Measurements from ENCODE around the gene PBRM1. TPM values are rescaled to one million over a fixed set of nuclear protein-coding genes. Genes with fewer than 3 reads are reported as not detected.
A peak's percentile ranks its signal among the peaks of the same experiment; 100 is the strongest.

The PBRM1 gene
- total RNA-seq, 6 experiments from 2014 or later, result 17.1 to 36.4 (median 27.2) TPM

DNA sequence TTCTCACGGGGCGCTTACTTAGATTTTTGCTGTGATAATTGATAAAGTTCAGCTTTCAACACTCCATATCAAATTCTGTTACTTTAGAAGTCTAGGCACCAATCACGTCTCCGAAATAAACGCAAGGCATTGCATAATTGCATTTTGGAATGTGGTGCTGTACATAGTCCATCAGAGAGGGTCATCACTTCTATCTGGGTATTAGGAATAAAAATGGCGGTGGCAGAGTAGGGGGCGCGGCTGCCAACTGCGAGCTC, 149.7 kb downstream of the PBRM1 start:
- ATAC-seq (no peak), DNase-seq (no peak)
- peak overlapping the region in 2 of 3 donors; percentile 74 for H3K4me3 ChIP-seq
- peaks cover 0 to 20% (median 3%) of the 10 kb centered on the region in 4 donors for H3K4me1 ChIP-seq
- no peak for TF ChIP-seq POLR2A (IDR thresholded peaks at IDR 0.05)
- TF ChIP-seq, protein P1, sequence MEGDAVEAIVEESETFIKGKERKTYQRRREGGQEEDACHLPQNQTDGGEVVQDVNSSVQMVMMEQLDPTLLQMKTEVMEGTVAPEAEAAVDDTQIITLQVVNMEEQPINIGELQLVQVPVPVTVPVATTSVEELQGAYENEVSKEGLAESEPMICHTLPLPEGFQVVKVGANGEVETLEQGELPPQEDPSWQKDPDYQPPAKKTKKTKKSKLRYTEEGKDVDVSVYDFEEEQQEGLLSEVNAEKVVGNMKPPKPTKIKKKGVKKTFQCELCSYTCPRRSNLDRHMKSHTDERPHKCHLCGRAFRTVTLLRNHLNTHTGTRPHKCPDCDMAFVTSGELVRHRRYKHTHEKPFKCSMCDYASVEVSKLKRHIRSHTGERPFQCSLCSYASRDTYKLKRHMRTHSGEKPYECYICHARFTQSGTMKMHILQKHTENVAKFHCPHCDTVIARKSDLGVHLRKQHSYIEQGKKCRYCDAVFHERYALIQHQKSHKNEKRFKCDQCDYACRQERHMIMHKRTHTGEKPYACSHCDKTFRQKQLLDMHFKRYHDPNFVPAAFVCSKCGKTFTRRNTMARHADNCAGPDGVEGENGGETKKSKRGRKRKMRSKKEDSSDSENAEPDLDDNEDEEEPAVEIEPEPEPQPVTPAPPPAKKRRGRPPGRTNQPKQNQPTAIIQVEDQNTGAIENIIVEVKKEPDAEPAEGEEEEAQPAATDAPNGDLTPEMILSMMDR (IDR thresholded peaks at IDR 0.05), result no peak
- no peaks in the 10 kb centered on the region for H3K9me3 ChIP-seq
- no peaks in the 10 kb centered on the region for H3K27me3 ChIP-seq
- H3K36me3 ChIP-seq, result no peaks in the 10 kb centered on the region
- no peak overlapping the region for H3K27ac ChIP-seq
- WGBS (ENCODE audit: insufficient coverage, low coverage, low lambda C conversion rate, missing lambda C conversion rate), result 8% methylated on average over 5 of the region's 9 CpGs
- intact Hi-C loops (cut with DNase I), result no loop called here

DNA sequence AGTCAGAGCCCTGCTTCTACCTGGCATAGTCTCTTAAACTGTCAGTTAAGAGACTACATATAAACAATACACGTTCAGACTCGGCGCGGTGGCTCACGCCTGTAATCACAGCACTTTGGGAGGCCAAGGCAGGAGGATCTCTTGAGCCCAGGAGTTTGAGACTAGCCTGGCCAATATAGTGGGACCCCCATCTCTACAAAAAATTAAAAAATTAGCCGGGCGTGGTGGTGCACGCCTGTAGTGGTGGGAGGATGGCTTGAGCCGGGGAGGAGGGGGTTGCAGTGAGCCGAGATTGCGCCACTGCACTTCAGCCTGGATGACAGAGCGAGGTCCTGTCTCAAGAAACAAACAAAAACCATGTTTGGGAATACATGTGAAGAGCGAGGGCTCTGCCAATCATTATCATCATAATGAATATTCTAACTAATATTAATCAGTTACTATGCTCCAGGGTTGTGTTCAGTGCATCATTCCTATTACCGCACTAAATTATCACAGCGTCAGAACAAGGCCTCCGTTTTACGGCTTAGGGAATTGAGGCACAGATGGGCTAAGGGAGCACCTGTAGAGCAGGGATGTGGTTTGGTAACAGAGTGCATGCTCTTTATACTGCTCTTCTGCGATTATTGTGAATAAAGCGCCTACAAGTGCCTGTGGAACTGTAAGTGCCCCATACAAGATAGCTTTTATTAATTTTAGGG, 150.2 kb downstream of the PBRM1 start:
- Histone ChIP-seq H3K4me1 (peaks cover 0 to 20% (median 3%) of the 10 kb centered on the region in 4 donors), H3K27ac (no peak overlapping the region), H3K36me3 (no peaks in the 10 kb centered on the region), H3K9me3 (no peaks in the 10 kb centered on the region), H3K27me3 (no peaks in the 10 kb centered on the region), H3K4me3 (peak overlapping the region in 1 of 3 donors; percentile 74)
- 85% methylated on average over 19 of the region's 19 CpGs for WGBS (ENCODE audit: insufficient coverage, low coverage, low lambda C conversion rate, missing lambda C conversion rate)
- intact Hi-C loops (cut with DNase I), result no loop called here
- no peak for ATAC-seq
- peak in 1 of 3 donors; percentile 16 for DNase-seq
- TF ChIP-seq POLR2A (IDR thresholded peaks at IDR 0.05), result no peak

DNA sequence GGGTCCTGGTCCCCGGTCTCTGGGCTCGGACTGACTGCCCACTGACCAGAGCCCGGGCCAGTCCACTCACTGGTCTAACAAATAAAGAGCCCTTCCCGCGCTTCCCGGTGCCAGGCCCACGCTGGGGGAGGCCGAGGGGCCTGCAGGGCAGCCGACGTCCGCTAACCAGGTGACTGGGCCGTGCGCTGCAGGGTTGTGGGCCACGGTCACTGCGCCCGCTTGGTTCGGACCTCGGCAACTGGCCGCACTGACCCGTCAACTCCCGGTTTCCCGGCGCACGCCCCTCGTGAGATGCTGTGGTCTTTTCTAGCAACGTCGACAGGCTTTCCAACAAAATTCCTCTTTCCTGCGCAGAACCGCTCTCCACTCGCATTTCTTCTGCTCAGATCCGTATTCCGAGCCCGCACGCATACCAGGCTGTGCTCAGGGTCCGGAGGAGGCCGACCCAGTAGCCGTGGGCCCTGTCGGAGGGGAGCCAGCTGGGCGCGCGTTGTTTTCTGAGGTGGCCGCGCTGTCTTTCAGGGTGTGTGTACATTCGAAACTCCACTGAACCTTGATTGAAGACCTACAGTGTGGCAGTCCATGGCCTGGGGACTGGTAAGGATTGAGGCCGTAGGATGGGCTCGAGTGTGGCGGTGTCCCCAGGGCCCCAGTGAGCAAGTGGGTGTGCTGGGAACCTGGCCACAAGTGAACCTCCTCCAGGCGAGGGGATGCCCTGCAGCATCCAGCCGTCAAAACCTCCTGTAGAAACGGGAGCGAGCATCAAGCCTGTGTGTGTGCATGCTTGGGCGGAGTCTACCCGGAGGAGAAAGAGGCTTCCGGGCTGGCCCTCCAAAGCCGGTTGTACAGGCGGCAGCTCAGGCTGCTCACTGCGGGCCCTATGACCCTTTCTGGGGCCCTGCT, 151.2 kb downstream of the PBRM1 start:
- Histone ChIP-seq H3K27ac (peak overlapping the region; percentile 33 to 49 (median 40)), H3K27me3 (no peaks in the 10 kb centered on the region), H3K36me3 (no peaks in the 10 kb centered on the region), H3K4me1 (peaks cover 0 to 16% (median 0%) of the 10 kb centered on the region in 4 donors), H3K4me3 (peak overlapping the region; percentile 31 to 48 (median 40)), H3K9me3 (no peaks in the 10 kb centered on the region)
- WGBS (ENCODE audit: insufficient coverage, low coverage, low lambda C conversion rate, missing lambda C conversion rate), result 100% methylated on average over 2 of the region's 57 CpGs
- DNase-seq, result peak in 2 of 3 donors; percentile 31 to 45
- intact Hi-C loops (cut with DNase I), result no loop called here
- no peak for TF ChIP-seq POLR2A (IDR thresholded peaks at IDR 0.05)
- TF ChIP-seq, protein P1 (IDR thresholded peaks at IDR 0.05), result no peak
- no peak for ATAC-seq

DNA sequence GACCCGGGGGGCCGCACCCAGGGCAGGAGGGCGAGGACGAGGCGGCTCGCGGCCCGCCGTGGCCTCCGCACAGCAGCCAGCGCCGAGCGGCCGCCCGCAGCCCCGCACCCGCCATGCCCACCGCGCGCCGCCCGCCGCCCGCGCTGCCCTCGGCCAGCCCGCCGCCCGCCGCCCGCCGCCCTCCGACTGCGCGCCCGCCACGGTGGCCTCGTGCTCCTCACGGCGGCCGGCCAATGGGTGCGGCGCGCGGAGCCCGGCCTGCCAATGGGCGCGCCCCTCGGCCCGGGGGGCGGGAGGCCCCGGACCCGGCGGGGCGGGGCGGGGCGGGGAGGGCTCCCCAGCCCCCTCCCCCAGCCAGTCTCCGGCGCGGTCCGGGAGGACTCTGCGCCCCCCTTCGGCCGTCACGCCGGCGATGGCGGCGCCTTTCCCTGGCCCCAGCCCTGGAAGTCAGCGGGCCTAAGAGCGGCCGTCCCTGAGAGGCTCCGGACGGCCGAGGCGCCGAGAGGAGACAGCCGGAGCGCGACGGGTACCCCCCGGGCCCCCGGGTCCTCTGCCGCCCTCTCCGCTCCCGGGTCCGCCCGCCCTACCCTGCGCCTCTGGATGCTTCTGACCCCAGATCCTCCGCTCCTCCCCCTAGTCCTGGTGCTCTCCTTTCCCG, 152.0 kb downstream of the PBRM1 start, which contains the start of gene NT5DC2:
NT5DC2 (minus strand) TSS at position 235 of the 658 bp plus-strand sequence; CDS start at position 115, 120 bp downstream.
- Histone ChIP-seq H3K9me3 (no peaks in the 10 kb centered on the region), H3K4me3 (peak within 1 kb of the TSS; percentile 31 to 48 (median 40)), H3K27me3 (no peaks in the 10 kb centered on the region), H3K36me3 (no peaks in the 10 kb centered on the region), H3K27ac (peak within 1 kb of the TSS; percentile 33 to 49 (median 40)), H3K4me1 (peaks cover 0 to 16% (median 0%) of the 10 kb centered on the region in 4 donors)
- intact Hi-C loops (cut with DNase I), result no loop called here
- TF ChIP-seq, protein P1 (IDR thresholded peaks at IDR 0.05), result no peak
- TF ChIP-seq POLR2A (IDR thresholded peaks at IDR 0.05), result no peak
- no CpG with 5 or more reads among the region's 91 CpGs for WGBS (ENCODE audit: insufficient coverage, low coverage, low lambda C conversion rate, missing lambda C conversion rate)
- DNase-seq (peak; percentile 57 to 63 (median 61)), ATAC-seq (peak; percentile 6 to 29 (median 8))
